ENCODE data around the gene SMO.

- TF ChIP-seq CTCF (IDR thresholded peaks at IDR 0.05; ENCODE audit: borderline replicate concordance, extremely low read depth, low read length, poor library complexity, severe bottlenecking) (no peak), EZH2 (IDR thresholded peaks at IDR 0.05; ENCODE audit: borderline replicate concordance, low read depth, low read length, severe bottlenecking) (no peak)
These were observed 23.7 kb downstream of the SMO start for GRCh38 chr7:129212126-129212525.
